Testis (tissue), 2 donors: ENCODE results near the gene GLDN.

Experiments used
- CTCF ChIP-seq, 3 experiments: fragments of 450-650 bp in 2 of 3; fragments of 200-600 bp in 1 of 3; sonication (generic) in 1 of 3; IDR thresholded peaks; one replicate each; pipeline ENCODE4 v1.5.1; 2016 to 2019; ENCODE audit warnings: antibody characterized with exemption in 3 of 3, mild to moderate bottlenecking in 2 of 3, moderate library complexity in 1 of 3
- POLR2A ChIP-seq: fragments of 450-650 bp; IDR thresholded peaks from one replicate; pipeline ENCODE4 v1.6.1; 2017; ENCODE audit warnings: antibody characterized with exemption, mild to moderate bottlenecking, moderate library complexity

GRCh38 chr15:51310064-51310463 is 31.4 kb upstream of the GLDN start:
- TF ChIP-seq CTCF (IDR thresholded peaks at IDR 0.05) (no peak), POLR2A (no peak)
